Heart right ventricle (tissue), 16 donors: ENCODE results near the gene ZAP70. TPM values are rescaled to one million over a fixed set of nuclear protein-coding genes. Genes with fewer than 3 reads are reported as not detected.

ENCODE experiments used
- ATAC-seq, 8 donors: fragments of 200-7000 bp; cut with Tn5 transposase; one replicate each; pipeline ENCODE4 v1.9.1; 2020; ENCODE audit warnings: mild to moderate bottlenecking in 8 of 8, moderate library complexity in 8 of 8, moderate number of reproducible peaks in 1 of 8
- DNase-seq, 2 donors: peaks; one replicate each; pipeline ENCODE4 v3.0.0-alpha.2; 2020
- H3K27ac ChIP-seq, 10 donors: fragments of 200-600 bp; sonication (generic) in 2 of 10; one replicate each; pipeline versions ENCODE4 v1.5.0 to v1.8.0; 2020 to 2022; ENCODE audit warnings: mild to moderate bottlenecking in 3 of 10
- H3K27me3 ChIP-seq, 7 donors: fragments of 200-600 bp; one replicate each; pipeline ENCODE4 v1.8.0; 2021 to 2022; ENCODE audit warnings: mild to moderate bottlenecking in 2 of 7
- H3K36me3 ChIP-seq, 9 donors: fragments of 200-600 bp; sonication (generic) in 1 of 9; one replicate each; pipeline versions ENCODE4 v1.5.0 to v1.8.0; 2020 to 2022; ENCODE audit warnings: mild to moderate bottlenecking in 2 of 9
- H3K4me1 ChIP-seq, 9 donors: fragments of 200-600 bp; sonication (generic) in 1 of 9; one replicate each; pipeline versions ENCODE4 v1.5.0 to v1.8.0; 2020 to 2022; ENCODE audit warnings: mild to moderate bottlenecking in 4 of 9
- H3K4me3 ChIP-seq, 10 donors: fragments of 200-600 bp; sonication (generic) in 2 of 10; one replicate each; pipeline versions ENCODE4 v1.5.0 to v1.8.0; 2020 to 2022; ENCODE audit warnings: mild to moderate bottlenecking in 7 of 10, moderate library complexity in 2 of 10
- H3K9me3 ChIP-seq, 11 donors: fragments of 200-600 bp in 10 of 11; sonication (generic) in 2 of 11; one replicate each; pipeline versions ENCODE4 v1.5.0 to v1.8.0; 2013 to 2022; ENCODE audit warnings: mild to moderate bottlenecking in 2 of 11, control low read depth in 1 of 11, moderate library complexity in 1 of 11
- CTCF ChIP-seq, 9 donors: fragments of 200-600 bp; sonication (generic) in 2 of 9; IDR thresholded peaks; one replicate each; pipeline versions ENCODE4 v1.5.0 to v1.8.0; 2021 to 2022; ENCODE audit warnings: antibody characterized with exemption in 9 of 9, mild to moderate bottlenecking in 5 of 9, moderate library complexity in 1 of 9
- WGBS, 2 donors: extraction: QIAGEN DNeasy Blood & Tissue Kit; methylation state at CpG; one replicate each; pipeline ENCODE4 v1.1.7; 2013; ENCODE audit warnings: inconsistent platforms in 1 of 2; 5-methylcytosine and 5-hydroxymethylcytosine counted together
- intact Hi-C, 10 donors: fragments of 100-400 bp; cut with DNase I; formaldehyde crosslinking; loops; one replicate each; pipeline versions ENCODE4 v1.11.1 to v1.14.2; 2022
- polyA plus RNA-seq, 2 donors: library from polyadenylated mRNA; stranded (reverse); fragments of 200-250 nt; gene quantifications; one replicate each; pipeline ENCODE4 v1.2.3, GENCODE V29; 2013
- total RNA-seq, 10 donors: library from RNA; stranded (reverse); fragmentation: NEBNext Ultra II Directional in 3 of 10; extraction: Animal tissue kit (Norgen Biotek cat#: 25700) in 3 of 10; gene quantifications; one replicate each; pipeline versions ENCODE4 v1.2.1 to v1.2.4, GENCODE V29; 2021 to 2023
- donor health status: Arrhythmogenic right ventricular cardiomyopathy.
- donor health status: ischemic (EF 13 %, LVEDD 7.1; RV severe dilation, severe dysfunction).
- donor health status: healthy with polysubstance abuse.
- donor health status: DM: no; HTN: yes; CAD: no.
- donor health status: DM: no; HTN: no; CAD: no.
- donor health status: ischemic (EF 25% LVEDD 6.9; RV normal size, moderate dysfunction).
- donor health status: ischemic (EF 25% LVEDD 5.7; RV mildly dilated, moderate dysfunction).
- donor health status: healthy.
- donor health status: DM: yes; HTN: yes; CAD: no.
- donor health status: Ischemic cardiomyopathy.
- donor health status: ischemic (EF 35%, LVEDD 5.7; RV mildly dilated, moderate dysfunction).
- donor health status: nonischemic (EF 11% LVEDD 7.7; RV severe dilation, severe dysfunction).
- donor health status: DM: yes; HTN: yes; CAD: no.
- donor health status: PGD.
- donor health status: ischemic (EF 29% LVEDD 5.4; RV normal size, mild dysfunction).
- donor health status: nonischemic (EF 23%, LVEDD 6.1; RV moderate dilation, normal function).

ZAP70 gene
- total and polyA plus RNA-seq, 12 donors = 0.42 to 8.7 (median 0.67) TPM

GRCh38 chr2:97716695-97717612 lies 3.6 kb downstream of the ZAP70 start:
- Histone ChIP-seq H3K36me3 (no peaks in the 10 kb centered on the region), H3K4me1 (peaks cover 0 to 12% (median 0%) of the 10 kb centered on the region in 9 donors), H3K4me3 (peak overlapping the region in 1 of 10 donors; percentile 51), H3K27me3 (no peaks in the 10 kb centered on the region), H3K27ac (peak overlapping the region in 1 of 10 donors; percentile 80), H3K9me3 (no peaks in the 10 kb centered on the region)
- no peak for TF ChIP-seq CTCF (IDR thresholded peaks at IDR 0.05)
- intact Hi-C loops = loop anchor here in 1 of 10 donors (10.0 kb wide), 1 partner anchor 668 kb away; no protein-coding TSS in a partner anchor
- ATAC-seq (no peak), DNase-seq (no peak)
- 86 to 88% methylated on average over 20 to 21 of the region's 21 CpGs for WGBS, 2 donors

GRCh38 chr2:97717613-97717995 lies 4.2 kb downstream of the ZAP70 start:
- Histone ChIP-seq H3K4me3 (peak overlapping the region in 1 of 10 donors; percentile 36), H3K9me3 (no peaks in the 10 kb centered on the region), H3K27ac (peak overlapping the region in 1 of 10 donors; percentile 75), H3K27me3 (no peaks in the 10 kb centered on the region), H3K4me1 (peaks cover 0 to 10% (median 0%) of the 10 kb centered on the region in 9 donors), H3K36me3 (no peaks in the 10 kb centered on the region)
- TF ChIP-seq CTCF (IDR thresholded peaks at IDR 0.05) = no peak
- WGBS, 2 donors = 75 to 81% methylated on average over 3 of the region's 3 CpGs
- ATAC-seq (no peak), DNase-seq (no peak)
- intact Hi-C loops = loop anchor here in 1 of 10 donors (10.0 kb wide), 1 partner anchor 667 kb away; no protein-coding TSS in a partner anchor

- H3K27ac ChIP-seq = peak overlapping the region in 1 of 10 donors; percentile 75
- no peaks in the 10 kb centered on the region for H3K27me3 ChIP-seq
- DNase-seq (no peak), ATAC-seq (peak in 1 of 8 donors; percentile 10)
- WGBS, 2 donors = 75 to 82% methylated on average over 21 of the region's 21 CpGs
- no peak for TF ChIP-seq CTCF (IDR thresholded peaks at IDR 0.05)
- H3K9me3 ChIP-seq = no peaks in the 10 kb centered on the region
- H3K4me3 ChIP-seq = peak overlapping the region in 1 of 10 donors; percentile 36
- H3K36me3 ChIP-seq = no peaks in the 10 kb centered on the region
- H3K4me1 ChIP-seq = peaks cover 0 to 3% (median 0%) of the 10 kb centered on the region in 9 donors
- intact Hi-C loops = loop anchor here in 1 of 10 donors (10.0 kb wide), 1 partner anchor 667 kb away; no protein-coding TSS in a partner anchor
Observed at GRCh38 chr2:97718051-97718882, 4.9 kb downstream of the ZAP70 start.

- no peak for ATAC-seq
- TF ChIP-seq CTCF (IDR thresholded peaks at IDR 0.05) = no peak
- H3K36me3 ChIP-seq = no peaks in the 10 kb centered on the region
- DNase-seq = no peak
- H3K4me3 ChIP-seq = peak overlapping the region in 1 of 10 donors; percentile 36
- peak overlapping the region in 1 of 10 donors; percentile 58 for H3K27ac ChIP-seq
- WGBS, 2 donors = 71 to 86% methylated on average over 3 of the region's 3 CpGs
- H3K9me3 ChIP-seq = no peaks in the 10 kb centered on the region
- H3K4me1 ChIP-seq = no peaks in the 10 kb centered on the region
- intact Hi-C loops = loop anchor here in 1 of 10 donors (10.0 kb wide), 1 partner anchor 666 kb away; no protein-coding TSS in a partner anchor
- no peaks in the 10 kb centered on the region for H3K27me3 ChIP-seq
Observed at GRCh38 chr2:97718942-97719341, 5.6 kb downstream of the ZAP70 start.
